Mesenchymal stem cell (in vitro differentiated cells and primary cell): Measurements from ENCODE around the gene MXD4.

Experiments used
- DNase-seq: peaks from one replicate; pipeline ENCODE4 v3.0.0-alpha.2; 2013
- H2AFZ ChIP-seq: one replicate; pipeline ENCODE4 v1.6.1; 2013; ENCODE audit warnings: low read depth, mild to moderate bottlenecking, control low read depth, inconsistent platforms, low read length, moderate library complexity
- H2AK5ac ChIP-seq: 2 replicates; pipeline ENCODE4 v1.6.1; 2013; ENCODE audit warnings: low read length, moderate library complexity, mild to moderate bottlenecking, inconsistent platforms; ENCODE audit not compliant: severe bottlenecking
- H2BK120ac ChIP-seq: one replicate; pipeline ENCODE4 v1.6.1; 2013; ENCODE audit warnings: low read depth, mild to moderate bottlenecking, inconsistent platforms, low read length, moderate library complexity
- H2BK12ac ChIP-seq, 2 experiments: one replicate each; pipeline ENCODE4 v1.6.1; 2013; ENCODE audit warnings: inconsistent platforms in 2 of 2, low read length in 2 of 2, mild to moderate bottlenecking in 2 of 2, moderate library complexity in 2 of 2, control low read depth in 1 of 2
- H2BK15ac ChIP-seq: one replicate; pipeline ENCODE4 v1.6.1; 2013; ENCODE audit warnings: mild to moderate bottlenecking, low read depth, inconsistent platforms; ENCODE audit not compliant: poor library complexity, severe bottlenecking
- H2BK5ac ChIP-seq: 2 replicates; pipeline ENCODE4 v1.6.1; 2013; ENCODE audit warnings: low read depth, mild to moderate bottlenecking, low read length, control low read depth, inconsistent platforms; ENCODE audit not compliant: poor library complexity, severe bottlenecking
- H3K14ac ChIP-seq, 2 experiments: one replicate each; pipeline ENCODE4 v1.6.1; 2013; ENCODE audit warnings: inconsistent platforms in 2 of 2, low read length in 2 of 2, control low read depth in 1 of 2, mild to moderate bottlenecking in 1 of 2, moderate library complexity in 1 of 2
- H3K18ac ChIP-seq, 2 experiments: one replicate each; pipeline ENCODE4 v1.6.1; 2013; ENCODE audit warnings: inconsistent platforms in 2 of 2, low read length in 2 of 2, control low read depth in 1 of 2, low read depth in 1 of 2, mild to moderate bottlenecking in 1 of 2
- H3K23ac ChIP-seq, 2 experiments: one replicate each; pipeline ENCODE4 v1.6.1; 2013; ENCODE audit warnings: inconsistent platforms in 2 of 2, low read length in 2 of 2, mild to moderate bottlenecking in 2 of 2, moderate library complexity in 2 of 2, control low read depth in 1 of 2
- H3K27ac ChIP-seq: 2 replicates; pipeline ENCODE4 v1.5.1; 2013; ENCODE audit warnings: mild to moderate bottlenecking, moderate library complexity, low read length, control low read depth, inconsistent platforms; ENCODE audit not compliant: poor library complexity, severe bottlenecking
- H3K27me3 ChIP-seq, 2 experiments: 2 replicates each; pipeline versions ENCODE4 v1.6.1 to v1.7.0; 2013; ENCODE audit warnings: low read length in 2 of 2, mild to moderate bottlenecking in 2 of 2, moderate library complexity in 2 of 2, control low read depth in 1 of 2, inconsistent platforms in 1 of 2; ENCODE audit not compliant: control insufficient read depth in 1 of 2, insufficient read depth in 1 of 2
- H3K36me3 ChIP-seq, 2 experiments: 2 replicates each; pipeline versions ENCODE4 v1.6.1 to v1.7.0; 2013; ENCODE audit warnings: low read length in 2 of 2, control low read depth in 1 of 2, inconsistent platforms in 1 of 2, low read depth in 1 of 2, mild to moderate bottlenecking in 1 of 2; ENCODE audit not compliant: insufficient read depth in 2 of 2, control insufficient read depth in 1 of 2
- H3K4ac ChIP-seq, 2 experiments: one replicate each; pipeline ENCODE4 v1.6.1; 2013; ENCODE audit warnings: inconsistent platforms in 2 of 2, low read length in 2 of 2, mild to moderate bottlenecking in 2 of 2, moderate library complexity in 2 of 2, control low read depth in 1 of 2, low read depth in 1 of 2
- H3K4me1 ChIP-seq: 2 replicates; pipeline ENCODE4 v1.6.1; 2013; ENCODE audit warnings: low read depth, low read length, control low read depth; ENCODE audit not compliant: control insufficient read depth, insufficient read depth
- H3K4me2 ChIP-seq: 2 replicates; pipeline ENCODE4 v1.6.1; 2013; ENCODE audit warnings: low read length, mild to moderate bottlenecking, inconsistent platforms; ENCODE audit not compliant: poor library complexity, severe bottlenecking
- H3K4me3 ChIP-seq, 2 experiments: 2 replicates each; pipeline versions ENCODE4 v1.5.1 to v1.7.0; 2013; ENCODE audit warnings: low read length in 2 of 2, mild to moderate bottlenecking in 2 of 2, control low read depth in 1 of 2, low read depth in 1 of 2; ENCODE audit not compliant: insufficient read depth in 1 of 2
- H3K79me1 ChIP-seq: replicated peaks from 2 replicates; pipeline ENCODE4 v1.6.1; 2013; ENCODE audit warnings: mild to moderate bottlenecking, control low read depth, low read length, inconsistent platforms; ENCODE audit not compliant: poor library complexity, severe bottlenecking
- H3K9ac ChIP-seq: 2 replicates; pipeline ENCODE4 v1.7.0; 2013; ENCODE audit warnings: mild to moderate bottlenecking, low read length, moderate library complexity
- H3K9me3 ChIP-seq: 2 replicates; pipeline ENCODE4 v1.7.0; 2013; ENCODE audit warnings: mild to moderate bottlenecking, low read length; ENCODE audit not compliant: control insufficient read depth
- H4K8ac ChIP-seq: one replicate; pipeline ENCODE4 v1.6.1; 2013; ENCODE audit warnings: inconsistent platforms, mild to moderate bottlenecking, low read length, moderate library complexity
- H4K91ac ChIP-seq: one replicate; pipeline ENCODE4 v1.6.1; 2013; ENCODE audit warnings: mild to moderate bottlenecking, low read length, inconsistent platforms
- WGBS: methylation state at CpG from one replicate; pipeline ENCODE4 v1.1.7; 2013; ENCODE audit warnings: mixed read lengths; 5-methylcytosine and 5-hydroxymethylcytosine counted together

The MXD4 gene

GRCh38 chr4:2249526-2250356 is 12.2 kb downstream of the MXD4 start:
- Histone ChIP-seq H3K9ac (no peak overlapping the region), H2BK15ac (no peak overlapping the region), H3K14ac (no peak overlapping the region), H3K23ac (no peak overlapping the region), H3K18ac (no peak overlapping the region), H2AFZ (no peak overlapping the region), H4K8ac (no peak overlapping the region), H2AK5ac (no peak overlapping the region), H3K79me1 (peaks cover 43% of the 10 kb centered on the region), H2BK120ac (no peak overlapping the region), H3K36me3 (peaks cover 55 to 82% of the 10 kb centered on the region in 2 experiments), H3K27me3 (no peaks in the 10 kb centered on the region), H2BK5ac (no peak overlapping the region), H4K91ac (no peak overlapping the region), H3K4me2 (no peak overlapping the region), H3K4me3 (no peak overlapping the region), H2BK12ac (no peak overlapping the region), H3K27ac (no peak overlapping the region), H3K9me3 (no peaks in the 10 kb centered on the region), H3K4me1 (no peaks in the 10 kb centered on the region), H3K4ac (no peak overlapping the region)
- no peak for DNase-seq
- whole genome bisulfite sequencing, result 92% methylated on average over 23 of the region's 26 CpGs

GRCh38 chr4:2248821-2249261 is 13.1 kb downstream of the MXD4 start:
- no peaks in the 10 kb centered on the region for H3K4me1 ChIP-seq
- H3K4ac ChIP-seq, result no peak overlapping the region
- peaks cover 46 to 77% of the 10 kb centered on the region in 2 experiments for H3K36me3 ChIP-seq
- H2BK15ac ChIP-seq, result no peak overlapping the region
- no peak for DNase-seq
- H2AFZ ChIP-seq, result no peak overlapping the region
- no peak overlapping the region for H3K18ac ChIP-seq
- no peak overlapping the region for H4K8ac ChIP-seq
- H3K27me3 ChIP-seq, result no peaks in the 10 kb centered on the region
- H3K79me1 ChIP-seq, result peaks cover 43% of the 10 kb centered on the region
- no peak overlapping the region for H3K27ac ChIP-seq
- no peak overlapping the region for H2BK12ac ChIP-seq
- WGBS, result 93% methylated on average over 10 of the region's 10 CpGs
- H4K91ac ChIP-seq, result no peak overlapping the region
- H2BK5ac ChIP-seq, result no peak overlapping the region
- no peak overlapping the region for H2AK5ac ChIP-seq
- no peak overlapping the region for H3K23ac ChIP-seq
- H3K4me2 ChIP-seq, result no peak overlapping the region
- no peak overlapping the region for H2BK120ac ChIP-seq
- no peak overlapping the region for H3K9ac ChIP-seq
- no peaks in the 10 kb centered on the region for H3K9me3 ChIP-seq
- H3K4me3 ChIP-seq, result no peak overlapping the region
- H3K14ac ChIP-seq, result no peak overlapping the region

GRCh38 chr4:2248044-2248780 is 13.7 kb downstream of the MXD4 start:
- Histone ChIP-seq H3K27me3 (no peaks in the 10 kb centered on the region), H4K91ac (no peak overlapping the region), H2BK5ac (no peak overlapping the region), H2BK15ac (no peak overlapping the region), H3K4me2 (no peak overlapping the region), H2BK12ac (no peak overlapping the region), H3K36me3 (peaks cover 40 to 71% of the 10 kb centered on the region in 2 experiments), H3K4me1 (peaks cover 2% of the 10 kb centered on the region), H3K4ac (no peak overlapping the region), H3K4me3 (no peak overlapping the region), H3K9ac (no peak overlapping the region), H4K8ac (no peak overlapping the region), H3K23ac (no peak overlapping the region), H2BK120ac (no peak overlapping the region), H3K14ac (no peak overlapping the region), H3K9me3 (no peaks in the 10 kb centered on the region), H3K79me1 (peaks cover 37% of the 10 kb centered on the region), H2AK5ac (no peak overlapping the region), H3K27ac (no peak overlapping the region), H2AFZ (no peak overlapping the region), H3K18ac (no peak overlapping the region)
- 92% methylated on average over 21 of the region's 21 CpGs for WGBS
- no peak for DNase-seq
